NCI-H146 treated with DMSO at 0.1 percent for 48 hours (cell line): ENCODE measurements around the gene SPANXA2.
"Not testable (repeated sequence)": the region's sequence is repeated elsewhere in the genome, so short reads cannot be mapped to it uniquely, and the experiment has no call there.

Experiments used
- DNase-seq: peaks from one replicate; lab custom pipeline; 2025; ENCODE audit not compliant: unreplicated experiment; lab: John Stamatoyannopoulos, UW

The SPANXA2 gene, protein sequence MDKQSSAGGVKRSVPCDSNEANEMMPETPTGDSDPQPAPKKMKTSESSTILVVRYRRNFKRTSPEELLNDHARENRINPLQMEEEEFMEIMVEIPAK

DNA sequence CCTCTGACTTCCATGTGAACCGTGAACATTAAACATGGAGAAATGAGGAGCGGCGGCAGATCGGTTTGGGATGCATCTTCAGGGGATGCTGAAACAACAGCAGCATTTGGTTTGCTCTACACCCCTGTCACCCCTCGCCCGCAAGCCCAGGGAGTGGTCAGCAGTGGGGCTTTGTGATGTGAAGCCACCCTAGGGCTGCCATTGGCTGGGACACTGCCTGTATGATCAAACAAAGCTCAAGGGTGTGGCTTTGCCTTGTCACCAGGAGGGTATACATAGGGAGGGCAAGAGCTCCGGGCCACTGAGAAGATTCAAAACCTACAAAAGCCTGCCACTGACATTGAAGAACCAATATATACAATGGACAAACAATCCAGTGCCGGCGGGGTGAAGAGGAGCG lies at the start of gene SPANXA2:
SPANXA2 (plus strand) TSS at position 301 of the 400 bp plus-strand sequence; CDS start at position 361, 60 bp downstream.
- DNase-seq: not testable (repeated sequence)

DNA sequence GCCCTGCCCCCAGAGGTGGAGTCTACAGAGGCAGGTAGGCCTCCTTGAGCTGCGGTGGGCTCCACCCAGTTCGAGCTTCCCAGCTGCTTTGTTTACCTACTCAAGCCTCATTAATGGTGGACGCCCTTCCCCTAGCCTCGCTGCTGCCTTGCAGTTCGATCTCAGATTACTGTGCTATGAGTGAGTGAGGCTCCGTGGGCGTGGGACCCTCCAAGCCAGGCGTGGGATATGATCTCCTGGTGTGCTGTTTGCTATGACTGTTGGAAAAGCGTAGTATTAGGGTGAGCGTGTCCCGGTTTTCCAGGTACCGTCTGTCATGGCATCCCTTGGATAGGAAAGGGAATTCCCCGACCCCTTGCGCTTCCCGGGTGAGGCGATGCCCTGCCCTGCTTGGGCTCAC lies 47.0 kb upstream of the SPANXA2 start:
- DNase-seq: not testable (repeated sequence)

DNA sequence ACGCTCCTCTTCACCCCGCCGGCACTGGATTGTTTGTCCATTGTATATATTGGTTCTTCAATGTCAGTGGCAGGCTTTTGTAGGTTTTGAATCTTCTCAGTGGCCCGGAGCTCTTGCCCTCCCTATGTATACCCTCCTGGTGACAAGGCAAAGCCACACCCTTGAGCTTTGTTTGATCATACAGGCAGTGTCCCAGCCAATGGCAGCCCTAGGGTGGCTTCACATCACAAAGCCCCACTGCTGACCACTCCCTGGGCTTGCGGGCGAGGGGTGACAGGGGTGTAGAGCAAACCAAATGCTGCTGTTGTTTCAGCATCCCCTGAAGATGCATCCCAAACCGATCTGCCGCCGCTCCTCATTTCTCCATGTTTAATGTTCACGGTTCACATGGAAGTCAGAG lies 4.9 kb upstream of the SPANXA2 start, which contains the start of gene SPANXA1:
SPANXA1 (minus strand) TSS at position 101 of the 400 bp plus-strand sequence; CDS start at position 41, 60 bp downstream.
- DNase-seq: not testable (repeated sequence)

DNA sequence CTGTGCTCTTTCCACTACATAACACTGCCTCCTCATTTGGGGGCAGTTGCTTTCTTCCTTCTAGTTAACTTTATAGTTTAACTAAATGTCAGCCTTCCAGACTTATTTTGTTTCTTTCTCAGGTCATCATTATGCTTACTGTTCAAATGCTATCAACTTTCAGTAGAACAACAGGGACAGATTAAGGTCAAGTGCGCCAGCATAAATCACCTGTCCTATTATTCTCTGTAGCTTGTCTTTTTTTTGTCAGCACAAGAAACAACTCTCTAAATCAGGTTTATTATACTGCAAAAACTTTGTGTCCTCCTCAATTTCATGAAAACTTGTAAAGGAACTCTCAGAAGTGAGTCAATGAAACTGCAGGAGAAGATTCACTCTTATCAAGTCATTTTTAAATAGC lies 19.6 kb downstream of the SPANXA2 start:
- no peak for DNase-seq

DNA sequence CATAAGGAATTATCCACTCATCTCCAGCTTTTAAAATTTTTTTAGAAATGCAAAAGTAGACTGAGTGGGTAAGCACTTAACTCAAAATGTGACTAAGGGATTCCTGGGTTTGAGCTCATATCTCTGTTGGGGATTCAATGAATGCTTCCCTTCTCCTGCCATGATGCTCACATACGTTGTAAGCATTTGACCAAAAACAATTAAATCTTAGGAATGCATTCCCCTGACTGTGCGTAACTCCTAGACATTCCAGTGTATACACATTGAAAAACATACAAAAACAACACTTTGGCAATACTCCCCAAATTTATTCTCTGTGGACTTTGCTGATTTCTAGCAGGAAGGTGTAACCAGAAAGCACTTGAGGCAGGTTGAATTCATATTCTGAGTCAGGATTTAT lies 29.8 kb downstream of the SPANXA2 start:
- DNase-seq: no peak

DNA sequence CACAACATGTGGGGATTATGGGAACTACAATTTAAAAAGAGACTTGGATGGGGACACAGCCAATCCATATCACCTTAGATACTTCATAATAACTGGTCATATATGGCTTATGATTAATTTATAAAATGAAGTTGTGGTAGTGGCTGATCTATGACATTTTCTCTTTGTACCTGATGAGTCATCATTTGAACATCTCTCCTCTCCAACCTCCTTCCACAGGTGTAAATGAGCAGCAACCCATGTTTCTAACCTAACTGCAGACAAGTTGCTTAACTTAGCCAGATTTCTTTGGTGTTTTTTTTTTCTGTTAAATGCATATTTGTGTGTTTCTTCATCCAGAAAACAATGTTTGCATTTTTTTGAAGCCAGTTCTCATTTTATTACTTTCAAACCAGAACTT lies 42.6 kb downstream of the SPANXA2 start:
- DNase-seq: no peak

DNA sequence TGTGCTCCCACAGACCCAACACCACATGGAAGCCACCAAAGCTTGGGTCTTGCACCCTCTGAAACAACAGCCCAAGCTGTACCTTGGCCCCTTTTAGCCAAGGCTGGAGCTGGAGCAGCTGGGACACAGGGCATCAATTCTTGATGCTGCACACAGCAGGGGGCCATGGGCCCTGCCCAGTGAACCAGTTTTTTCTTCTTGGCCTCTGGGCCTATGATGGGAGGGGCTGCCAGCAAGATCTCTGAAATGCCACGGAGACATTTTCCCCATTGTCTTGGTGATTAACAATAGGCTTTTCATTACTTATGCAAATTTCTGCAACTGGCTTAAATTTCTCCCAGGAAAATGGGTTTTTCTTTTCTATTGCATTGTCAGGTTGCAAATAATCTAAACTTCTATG lies 49.0 kb downstream of the SPANXA2 start:
- no peak for DNase-seq
